CD4-positive, alpha-beta T cell treated with Interleukin-12 subunit alpha and Interleukin-12 subunit beta, for 1 hour (primary cell): ENCODE results near the gene GSDMA.
"Not testable (repeated sequence)": the region's sequence is repeated elsewhere in the genome, so short reads cannot be mapped to it uniquely, and the experiment has no call there.

Experiments used
- DNase-seq: peaks from one replicate; pipeline ENCODE4 v3.0.0-alpha.2; 2020

The GSDMA gene

DNA sequence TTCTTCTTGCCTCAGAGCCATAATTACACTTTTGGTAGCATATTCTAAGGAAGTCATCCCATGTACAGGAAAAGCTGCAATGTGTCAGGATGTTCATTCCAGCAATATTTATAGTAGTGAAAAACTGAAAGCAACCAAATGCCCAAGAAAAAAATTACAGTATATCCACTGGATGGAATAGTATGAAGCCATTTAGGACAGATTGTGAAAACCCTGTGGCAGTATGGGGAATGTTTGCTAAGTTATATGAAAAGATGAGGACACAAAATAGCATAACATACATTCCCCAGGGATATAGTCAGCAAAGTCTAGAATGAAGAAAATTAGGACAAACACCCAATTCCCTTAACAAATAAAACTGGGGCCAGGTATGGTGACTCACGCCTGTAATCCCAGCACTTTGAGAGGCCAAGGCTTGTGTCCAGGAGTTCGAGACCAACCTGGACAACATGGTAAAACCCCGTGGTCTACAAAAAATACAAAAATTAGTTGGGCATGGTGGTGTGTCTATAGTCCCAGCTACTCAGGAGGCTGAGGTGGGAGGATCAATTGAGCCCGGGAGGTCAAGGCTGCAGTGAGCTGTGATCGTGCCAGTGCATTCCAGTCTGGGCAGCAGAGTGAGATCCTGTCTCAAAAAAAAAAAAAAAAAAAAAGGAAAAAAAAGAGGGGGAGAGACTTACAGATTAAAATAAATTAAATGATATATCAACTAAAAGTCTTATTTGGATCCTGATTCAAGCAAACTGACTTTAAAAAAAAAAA lies 33.0 kb upstream of the GSDMA start:
- DNase-seq, result no peak

DNA sequence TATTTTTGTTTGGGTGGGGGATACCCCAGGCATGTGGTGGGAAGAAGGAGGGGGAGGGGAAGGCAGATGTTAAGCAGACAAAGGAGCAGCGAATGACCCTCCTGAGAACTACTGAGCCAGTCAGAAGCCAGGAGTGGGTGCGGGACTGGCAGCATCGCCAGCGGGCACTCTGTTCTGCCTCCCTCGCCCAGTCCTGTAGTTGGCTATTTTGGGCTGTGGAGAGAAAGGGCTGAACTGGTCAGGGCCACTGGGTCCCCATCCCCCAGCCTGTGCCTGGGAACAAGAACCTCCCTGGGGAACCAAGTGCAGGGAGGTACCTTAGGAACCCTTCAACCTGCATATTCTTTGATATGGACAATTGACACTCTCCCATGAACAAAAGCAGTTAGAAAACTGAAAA lies 28.9 kb upstream of the GSDMA start:
- DNase-seq, result no peak

DNA sequence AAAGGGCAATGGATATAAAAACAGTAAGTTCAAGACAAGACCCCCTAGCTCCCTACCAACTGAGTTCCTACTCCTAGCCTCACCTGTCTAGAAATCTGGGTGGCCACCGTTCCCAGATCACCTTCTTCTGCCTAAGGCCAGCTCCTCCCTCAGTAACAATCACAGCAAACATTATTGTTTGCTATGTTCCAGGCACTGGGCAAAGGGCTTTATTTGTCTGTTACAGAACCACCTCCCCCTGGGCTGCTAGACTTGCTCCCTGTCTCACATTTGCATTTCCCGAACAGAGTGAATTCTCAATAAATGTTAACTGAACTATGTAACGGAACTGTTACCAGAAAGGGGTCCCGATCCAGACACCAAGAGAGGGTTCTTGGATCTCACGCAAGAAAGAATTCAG lies 28.5 kb upstream of the GSDMA start:
- no peak for DNase-seq

DNA sequence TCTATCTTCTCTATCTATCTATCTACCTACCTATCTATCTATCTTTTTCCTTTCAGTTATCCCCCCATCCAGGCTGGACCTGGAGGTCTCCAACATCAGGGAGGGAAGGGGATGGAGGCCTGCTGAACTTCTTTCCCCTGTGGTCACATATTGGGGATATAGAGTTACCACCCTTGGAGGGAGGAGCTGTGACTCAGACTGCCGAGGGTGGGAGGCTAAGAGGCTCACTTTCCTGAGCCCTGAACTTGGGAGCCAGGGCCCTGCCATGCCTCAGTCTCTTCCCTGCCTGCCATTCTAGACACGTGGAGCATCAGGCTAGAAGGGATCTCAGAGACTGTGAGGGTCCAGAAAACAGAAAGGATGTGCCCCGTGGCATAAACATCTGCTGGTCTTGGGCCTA lies 26.9 kb upstream of the GSDMA start:
- DNase-seq, result no peak

DNA sequence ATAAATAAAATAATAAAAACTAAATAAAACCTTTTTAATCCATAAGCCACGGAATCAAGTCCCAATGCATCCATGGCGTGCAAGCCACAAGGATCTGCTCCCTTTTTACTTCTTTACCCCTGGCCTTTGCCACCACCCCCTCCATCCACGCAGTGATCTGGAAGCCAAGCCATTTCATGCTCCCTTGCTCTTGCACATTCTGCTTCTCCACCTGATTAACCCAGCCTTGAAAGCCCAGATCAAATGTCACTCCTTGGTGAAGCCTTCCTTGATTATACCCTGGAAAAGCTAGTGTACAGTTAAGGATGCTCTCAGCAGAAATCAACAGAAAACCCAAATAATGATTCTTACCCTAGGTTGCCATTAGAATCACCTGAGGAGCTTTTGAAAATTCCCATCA lies 25.4 kb upstream of the GSDMA start:
- no peak for DNase-seq

DNA sequence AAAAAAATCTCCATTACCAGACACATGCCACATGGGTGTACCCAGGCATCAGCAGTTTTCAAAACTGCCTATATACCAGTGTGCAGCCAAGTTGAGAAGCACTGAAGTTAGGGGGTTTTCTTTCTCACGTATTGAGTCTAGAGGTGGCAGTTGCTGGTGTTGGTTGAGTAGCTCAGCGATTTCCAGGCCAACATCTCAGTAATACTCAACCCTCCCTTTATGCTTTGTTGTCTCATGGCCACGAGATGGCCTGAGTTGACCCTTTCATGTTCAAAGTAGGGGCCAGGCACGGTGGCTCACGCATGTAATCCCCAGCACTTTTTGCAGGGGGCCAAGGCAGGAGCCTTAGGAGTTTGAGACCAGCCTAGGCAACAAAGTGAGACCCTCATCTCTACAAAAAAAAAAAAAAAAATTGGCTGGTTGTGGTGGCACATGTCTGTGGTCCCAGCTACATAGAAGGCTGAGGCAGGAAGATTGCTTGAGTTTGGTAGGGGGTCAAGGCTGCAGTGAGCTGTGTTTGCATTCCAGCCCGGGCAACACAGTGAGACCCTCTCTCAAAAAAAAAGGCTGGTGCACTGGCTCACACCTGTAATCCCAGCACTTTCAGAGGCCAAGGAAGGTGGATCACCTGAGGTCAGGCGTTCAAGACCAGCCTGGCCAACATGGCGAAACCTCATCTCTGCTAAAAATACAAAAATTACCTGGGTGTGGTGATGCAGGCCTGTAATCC lies 24.5 kb upstream of the GSDMA start:
- DNase-seq, result no peak

DNA sequence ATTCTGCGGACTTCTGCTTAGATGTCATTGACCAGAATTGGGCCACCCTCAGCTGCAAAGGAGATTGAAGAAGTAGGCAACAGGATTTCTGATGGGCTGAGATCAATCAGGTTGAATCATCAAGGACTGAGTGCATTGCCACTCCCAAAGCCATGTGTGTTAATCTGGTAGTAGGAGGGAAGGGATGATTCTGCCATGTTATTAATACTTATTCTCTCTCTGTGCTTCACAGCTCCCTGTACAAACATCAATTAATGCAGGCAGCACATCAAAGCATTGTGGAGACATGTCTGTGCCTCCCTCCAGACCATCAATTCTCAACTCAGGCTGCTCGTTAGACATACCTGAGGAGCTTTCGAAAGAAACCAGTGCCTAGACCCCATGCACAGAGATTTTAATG lies 23.7 kb upstream of the GSDMA start:
- DNase-seq, result no peak

DNA sequence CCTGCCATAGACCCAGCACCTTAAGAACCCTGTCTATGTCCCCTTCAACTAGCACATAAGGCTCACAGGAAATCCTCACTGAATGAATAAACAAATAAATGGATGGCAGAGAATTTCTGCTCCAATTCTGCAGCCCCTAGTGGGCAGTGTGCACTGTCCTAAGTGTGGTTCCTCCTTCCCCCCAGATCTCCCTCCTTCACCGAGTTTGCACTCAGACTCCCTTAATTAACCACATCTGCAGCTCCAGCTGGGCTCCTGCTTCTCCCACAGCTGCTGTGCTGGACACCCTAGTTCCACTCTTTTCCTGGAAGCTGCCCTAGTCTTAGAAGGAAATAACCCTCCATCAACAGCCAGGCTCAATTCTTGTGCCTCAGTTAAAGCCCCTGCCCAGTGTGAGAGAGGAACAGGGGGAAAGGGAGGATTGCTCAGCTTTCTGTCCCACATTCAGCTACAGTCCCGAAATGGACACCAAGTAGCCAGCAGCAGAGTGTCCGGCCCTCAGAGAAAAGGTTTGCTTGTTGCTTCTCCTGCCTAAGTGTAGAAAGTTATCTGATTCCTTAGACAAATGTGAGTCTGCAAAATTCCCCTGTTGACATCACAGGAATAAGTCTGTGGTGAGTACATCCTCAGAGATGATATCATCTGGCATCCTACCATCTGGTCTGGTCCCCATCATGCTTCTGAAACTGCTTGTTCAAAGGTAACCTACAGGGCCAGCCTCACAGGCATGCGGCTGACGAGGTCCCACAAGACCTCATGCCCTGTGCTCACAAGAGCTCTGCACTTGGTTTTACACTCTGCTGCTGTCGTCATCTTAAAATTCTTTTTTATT lies 23.0 kb upstream of the GSDMA start:
- DNase-seq, result peak; percentile 41

DNA sequence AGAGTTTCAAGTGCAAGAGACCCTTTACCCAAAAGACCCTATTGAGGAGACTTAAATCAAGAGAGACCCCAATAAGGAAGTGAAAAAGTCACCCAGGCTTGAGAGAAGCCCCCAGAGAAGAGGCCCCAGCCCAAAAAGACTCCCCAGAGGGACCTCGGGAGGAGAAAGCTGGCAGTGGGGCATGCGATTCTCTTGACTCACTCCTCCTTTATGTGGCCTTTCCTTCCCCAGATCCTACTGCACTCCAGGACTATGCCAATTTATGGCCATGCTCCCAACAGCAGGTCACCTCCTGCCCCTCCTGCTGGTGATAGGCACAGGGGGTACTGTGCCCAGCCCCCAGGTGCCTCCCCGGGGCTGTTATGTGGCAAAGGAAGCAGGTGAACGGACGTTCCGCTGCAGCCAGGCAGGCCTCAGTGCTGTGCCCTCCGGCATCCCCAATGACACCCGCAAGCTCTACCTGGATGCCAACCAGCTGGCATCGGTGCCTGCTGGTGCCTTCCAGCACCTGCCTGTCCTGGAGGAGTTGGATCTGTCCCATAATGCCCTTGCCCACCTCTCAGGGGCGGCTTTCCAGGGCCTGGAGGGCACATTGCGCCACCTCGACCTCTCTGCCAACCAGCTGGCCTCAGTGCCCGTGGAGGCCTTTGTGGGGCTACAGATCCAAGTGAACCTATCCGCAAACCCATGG lies 19.0 kb upstream of the GSDMA start:
- DNase-seq, result no peak

DNA sequence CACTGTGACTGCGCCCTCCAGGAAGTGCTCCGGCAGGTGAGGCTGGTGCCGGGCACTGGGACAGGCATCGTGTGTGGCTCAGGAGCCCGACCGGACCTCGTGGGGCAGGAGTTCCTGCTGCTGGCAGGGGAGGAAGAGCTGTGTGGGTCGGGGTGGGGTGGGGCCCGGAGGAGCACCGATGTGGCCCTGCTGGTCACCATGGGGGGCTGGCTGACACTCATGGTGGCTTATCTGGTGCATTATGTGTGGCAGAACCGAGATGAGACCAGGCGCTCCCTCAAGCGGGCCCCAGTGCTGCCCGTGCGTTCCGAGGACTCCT lies 18.5 kb upstream of the GSDMA start:
- no peak for DNase-seq

DNA sequence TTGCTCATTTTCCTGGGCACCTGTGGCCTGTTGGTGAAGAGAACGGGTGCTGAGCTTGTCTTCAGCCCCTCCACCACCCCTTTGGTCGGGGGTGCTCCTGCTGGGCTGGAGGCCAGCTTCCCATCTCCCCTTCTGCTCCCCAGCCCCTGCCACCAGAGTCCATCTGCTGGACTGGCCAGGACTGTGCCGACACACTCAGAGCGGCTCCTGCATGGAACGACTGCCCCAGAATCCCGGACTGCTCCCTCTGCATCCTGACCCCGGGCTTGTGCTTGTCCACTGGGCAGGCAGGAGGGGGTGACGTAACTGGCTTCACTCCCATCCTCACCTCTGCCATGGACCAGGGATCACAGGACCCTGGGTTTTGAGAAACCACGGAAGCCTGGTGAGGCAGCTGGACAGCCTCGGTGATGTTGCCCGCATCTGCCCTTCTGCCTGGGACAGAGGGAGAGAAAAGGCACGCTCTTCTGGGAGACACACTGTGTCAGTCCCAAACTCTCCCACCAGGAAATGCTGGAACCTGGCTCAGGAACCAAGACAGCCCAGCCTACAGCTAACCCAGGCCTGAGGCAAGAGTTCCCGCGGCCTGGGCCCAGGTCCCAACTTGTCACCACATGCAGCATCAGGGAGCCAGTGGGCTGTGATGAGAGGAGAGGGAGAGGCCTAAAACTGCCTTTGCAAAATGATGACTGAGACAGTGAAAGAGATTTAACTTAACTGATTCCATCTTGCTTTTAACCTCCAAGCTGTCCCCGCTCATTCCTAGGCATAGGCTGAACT lies 16.1 kb upstream of the GSDMA start:
- DNase-seq, result no peak

DNA sequence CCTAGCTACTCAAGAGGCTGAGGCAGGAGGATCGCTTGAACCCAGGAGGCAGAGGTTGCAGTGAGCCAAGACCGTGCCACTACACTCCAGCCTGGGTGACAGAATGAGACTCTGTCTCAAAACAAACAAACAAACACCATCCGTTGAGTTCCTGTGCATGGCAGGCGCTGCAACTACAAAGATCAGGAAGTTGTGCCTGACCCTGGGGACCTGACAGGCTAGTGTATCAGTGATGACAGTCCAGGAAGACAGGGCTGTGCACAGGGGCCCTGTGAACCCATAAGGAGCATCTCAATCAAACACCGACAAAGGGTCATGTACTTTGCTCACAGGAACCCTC lies 14.3 kb upstream of the GSDMA start:
- not testable (repeated sequence) for DNase-seq

DNA sequence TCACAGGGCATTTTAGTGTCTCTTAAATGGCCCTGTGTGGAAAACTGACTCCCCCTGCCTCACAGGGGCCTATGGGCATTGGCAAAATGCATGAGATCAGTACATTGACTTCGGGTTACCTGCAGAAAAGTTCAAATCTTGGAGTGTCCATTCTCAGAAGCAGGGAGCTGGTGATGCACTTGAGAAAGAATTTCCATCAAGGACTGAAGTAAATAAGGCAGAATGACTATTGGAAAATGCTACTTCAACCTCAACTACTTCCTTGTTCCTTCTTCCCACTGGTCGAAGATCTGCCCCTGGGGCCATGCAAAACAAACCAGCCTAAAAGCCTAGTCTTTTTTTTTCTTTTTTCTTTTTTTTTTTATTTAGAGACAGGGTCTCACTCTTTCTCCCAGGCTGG lies 13.8 kb upstream of the GSDMA start:
- no peak for DNase-seq

DNA sequence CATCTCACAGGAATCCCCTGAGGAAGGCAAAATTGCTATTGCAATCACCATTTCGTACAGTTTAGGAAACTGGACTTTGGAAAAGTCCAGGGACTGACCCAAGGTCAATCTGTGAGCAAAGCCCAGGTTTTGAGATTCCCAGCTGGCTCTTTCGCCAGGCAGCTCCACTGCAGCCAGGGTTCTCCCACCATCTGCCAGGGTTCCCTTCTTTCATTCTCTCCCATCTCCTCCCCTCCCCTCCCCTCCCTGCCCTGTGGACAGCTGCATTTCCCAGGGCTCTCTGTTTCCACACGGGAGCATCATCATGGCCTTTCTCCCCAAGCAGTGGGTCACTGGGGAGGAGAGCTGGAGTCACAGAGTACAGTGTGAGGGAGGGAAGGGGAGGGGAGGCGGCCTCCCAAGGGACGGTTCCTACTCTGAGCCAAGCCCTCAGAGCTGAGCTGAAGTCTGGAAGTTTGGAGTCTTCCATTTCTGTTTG lies 11.9 kb upstream of the GSDMA start:
- no peak for DNase-seq

DNA sequence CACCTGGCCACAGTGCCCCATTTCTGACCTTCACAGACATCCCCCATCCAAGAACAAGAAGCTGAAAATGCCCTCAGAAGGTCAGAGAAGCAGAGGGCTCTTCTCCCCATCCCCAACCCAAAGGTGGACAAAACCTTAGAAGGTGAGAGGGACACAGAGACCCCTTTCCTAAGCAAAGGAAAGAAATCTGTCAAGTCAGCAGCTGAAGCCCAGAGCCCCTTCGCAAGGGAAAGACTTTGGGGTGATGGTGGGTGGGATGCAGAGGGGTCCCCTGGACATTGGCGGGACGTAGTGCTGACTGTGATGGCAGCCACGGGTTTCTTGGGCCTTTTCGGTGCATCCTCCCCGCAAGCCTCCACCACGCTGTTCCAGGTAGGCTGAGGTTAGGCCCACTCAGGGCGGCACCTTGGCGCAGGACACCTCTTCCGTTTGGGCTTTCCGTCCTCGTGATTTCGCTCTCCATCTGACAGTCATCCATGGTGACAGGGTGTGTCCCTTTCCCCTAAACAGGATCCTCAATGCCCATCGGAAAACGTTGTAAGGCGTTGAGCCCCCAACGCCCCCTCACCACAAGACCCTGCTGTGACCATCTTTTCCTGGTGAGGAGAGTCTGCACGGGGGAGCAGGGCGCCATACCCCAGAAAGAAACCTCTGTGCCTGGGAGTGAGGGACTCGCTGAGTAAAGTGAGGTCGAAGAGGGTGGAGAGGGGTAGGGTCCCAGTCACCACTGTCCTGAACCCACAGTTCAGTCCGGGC lies 10.7 kb upstream of the GSDMA start:
- no peak for DNase-seq

DNA sequence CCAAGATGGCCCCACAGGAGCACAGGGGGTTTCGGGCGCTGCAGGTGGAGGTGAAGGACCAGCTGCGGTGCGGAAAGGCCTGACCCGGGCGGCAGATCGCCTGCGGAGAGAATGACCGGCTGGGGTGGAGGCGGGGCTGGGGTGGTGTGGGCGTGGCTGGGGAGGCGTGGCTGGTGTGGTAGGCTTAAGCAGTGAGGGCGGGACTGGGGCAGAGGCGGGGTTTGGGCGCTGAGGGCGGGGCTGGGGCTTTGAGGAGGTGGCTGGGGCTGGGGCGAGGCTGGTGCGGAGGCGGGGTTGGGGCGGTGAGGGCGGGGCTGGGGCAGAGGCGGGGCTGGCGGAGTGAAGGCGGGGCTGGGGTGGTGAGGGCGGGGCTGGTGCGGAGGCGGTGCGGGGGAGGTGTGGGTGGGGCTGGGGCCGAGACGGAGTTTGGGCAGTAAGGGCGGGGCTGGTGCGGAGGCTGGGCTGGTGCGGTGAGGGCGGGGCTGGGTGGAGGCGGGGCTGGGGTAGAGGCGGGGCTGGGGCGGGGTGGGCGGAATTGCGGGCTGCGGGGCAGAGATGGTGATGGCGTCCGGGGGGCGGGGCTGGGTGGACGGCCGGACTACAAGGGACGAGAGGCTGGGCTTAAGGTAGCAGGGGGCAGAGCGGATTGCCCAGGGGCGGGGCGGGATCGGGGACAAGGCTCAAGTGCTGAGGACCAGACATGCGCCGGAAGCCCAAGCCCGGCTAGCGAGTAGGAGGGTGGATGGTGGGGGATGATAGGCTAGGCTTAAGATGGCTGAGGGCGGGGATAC lies 9.9 kb upstream of the GSDMA start:
- peak; percentile 96 for DNase-seq

DNA sequence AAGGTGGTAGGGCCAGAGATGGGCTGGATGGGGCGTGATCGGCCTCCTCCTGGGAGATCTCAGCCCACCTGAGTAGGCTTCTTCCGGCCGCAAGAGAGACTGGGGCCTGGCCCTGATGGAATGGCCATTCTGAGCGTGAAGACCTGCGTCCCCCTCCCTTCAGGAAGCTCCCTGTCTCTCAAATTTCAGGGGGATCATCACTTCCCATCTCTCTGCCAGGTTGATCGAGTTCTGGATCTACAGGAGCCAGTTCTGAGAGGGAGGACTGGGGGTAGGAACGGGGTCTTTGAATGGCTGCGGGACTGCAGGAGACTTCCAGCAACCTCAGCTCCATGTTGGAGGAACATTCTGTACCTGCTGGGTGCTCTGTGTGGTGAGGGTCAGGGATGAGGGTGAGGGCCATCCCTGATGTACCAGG lies 9.3 kb upstream of the GSDMA start:
- DNase-seq, result no peak

DNA sequence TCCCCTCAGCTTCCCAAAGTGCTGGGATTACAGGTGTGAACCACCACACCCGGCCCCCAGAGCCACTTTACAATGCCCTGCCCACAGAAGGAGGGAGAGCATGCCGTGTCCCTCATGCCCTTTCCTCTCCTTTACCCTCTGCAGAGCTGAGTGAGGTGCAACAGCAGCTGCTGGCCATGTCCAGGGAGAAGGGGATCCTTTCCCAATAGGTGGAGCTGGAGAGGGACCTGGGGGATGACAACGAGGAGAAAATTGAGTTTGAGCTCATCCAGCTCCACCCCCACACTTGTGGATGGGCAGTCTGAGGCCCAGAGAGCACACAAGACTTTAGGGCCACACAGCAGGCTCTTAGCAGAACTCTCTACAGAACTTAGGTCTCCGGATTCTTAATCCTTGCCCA lies 7.9 kb upstream of the GSDMA start:
- DNase-seq, result no peak

DNA sequence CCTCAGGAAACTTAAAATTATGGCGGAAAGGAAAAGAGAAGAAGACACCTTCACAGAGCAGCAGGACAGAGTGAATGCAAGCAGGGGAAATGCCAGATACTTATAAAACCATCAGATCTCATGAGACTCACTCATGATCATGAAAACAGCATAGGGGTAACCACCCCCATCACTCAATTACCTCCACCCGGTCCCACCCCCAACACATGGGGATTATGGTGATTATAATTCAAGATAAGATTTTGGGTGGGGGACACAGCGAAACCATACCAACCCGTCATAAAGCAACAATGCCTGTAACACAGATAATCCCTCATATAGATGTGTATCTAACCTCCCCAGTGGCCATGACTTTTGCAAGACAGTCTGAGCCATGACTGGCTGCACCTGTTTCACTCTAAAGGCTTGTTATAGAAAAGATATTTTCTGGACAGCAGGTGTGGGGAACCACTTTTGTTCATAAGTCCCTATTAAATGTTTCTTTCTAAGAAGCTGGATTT lies 7.0 kb upstream of the GSDMA start:
- DNase-seq, result no peak

DNA sequence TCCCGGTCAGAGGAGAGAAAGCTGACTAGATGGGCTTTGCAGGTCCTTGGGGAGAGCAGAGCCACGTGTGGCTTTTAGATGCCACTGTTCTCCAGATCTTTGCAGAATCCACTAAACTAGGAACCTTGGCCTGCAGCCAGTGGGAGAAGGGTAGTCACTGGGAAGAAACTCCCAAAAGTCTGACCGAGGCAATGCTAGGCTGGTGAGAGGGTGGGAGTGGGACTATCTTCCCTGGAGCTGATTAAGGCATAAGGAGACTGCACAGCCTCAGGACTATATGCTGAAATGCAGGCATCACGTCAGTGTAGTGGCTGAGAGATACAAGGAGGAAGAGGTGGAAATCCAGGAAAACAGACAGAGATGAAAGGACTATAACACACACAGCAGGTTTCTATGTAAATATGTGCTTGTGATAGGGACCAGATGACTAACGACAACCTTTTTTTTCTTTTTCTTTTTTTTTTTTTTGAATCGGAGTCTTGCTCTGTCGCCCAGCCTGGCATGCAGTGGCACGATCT lies 2.2 kb upstream of the GSDMA start:
- no peak for DNase-seq
